Nephron progenitor cell (in vitro differentiated cells): ENCODE measurements around the gene COA1.

Source experiments
- DNase-seq: peaks from one replicate; pipeline ENCODE4 v3.0.0; 2021
- H3K27ac Mint-ChIP-seq: 2 replicates; pipeline ENCODE4 v1.8.0; 2021; ENCODE audit warnings: mild to moderate bottlenecking, moderate library complexity, mixed read lengths
- H3K27me3 Mint-ChIP-seq: 2 replicates; pipeline ENCODE4 v1.8.0; 2021; ENCODE audit warnings: mild to moderate bottlenecking, low read depth, mixed read lengths; ENCODE audit not compliant: poor library complexity
- H3K36me3 Mint-ChIP-seq: 2 replicates; pipeline ENCODE4 v1.8.0; 2021; ENCODE audit warnings: low read depth, mixed read lengths
- H3K4me1 Mint-ChIP-seq: 2 replicates; pipeline ENCODE4 v1.8.0; 2021; ENCODE audit warnings: mixed read lengths
- H3K4me3 Mint-ChIP-seq: 2 replicates; pipeline ENCODE4 v1.8.0; 2021; ENCODE audit warnings: mild to moderate bottlenecking, moderate library complexity, mixed read lengths
- H3K9me3 Mint-ChIP-seq: 2 replicates; pipeline ENCODE4 v1.8.0; 2021; ENCODE audit warnings: mild to moderate bottlenecking, moderate library complexity, mixed read lengths
- CTCF ChIP-seq: fragments of 200-600 bp; sonication (generic); IDR thresholded peaks from 2 replicates; pipeline ENCODE4 v1.5.0; 2021; ENCODE audit warnings: antibody characterized with exemption

Gene COA1

GRCh38 chr7:43647339-43647672 is 82.0 kb downstream of the COA1 start:
- Mint-ChIP-seq H3K4me1 (peaks cover 23% of the 10 kb centered on the region), H3K9me3 (no peaks in the 10 kb centered on the region), H3K4me3 (no peak overlapping the region), H3K27me3 (peaks cover 3% of the 10 kb centered on the region), H3K36me3 (peaks cover 56% of the 10 kb centered on the region), H3K27ac (peak overlapping the region; percentile 83)
- DNase-seq = no peak
- no peak for TF ChIP-seq CTCF

GRCh38 chr7:43646603-43647338 is 82.6 kb downstream of the COA1 start:
- Mint-ChIP-seq H3K27ac (peak overlapping the region; percentile 83), H3K4me1 (peaks cover 21% of the 10 kb centered on the region), H3K9me3 (no peaks in the 10 kb centered on the region), H3K27me3 (peaks cover 3% of the 10 kb centered on the region), H3K36me3 (peaks cover 51% of the 10 kb centered on the region), H3K4me3 (no peak overlapping the region)
- no peak for DNase-seq
- no peak for TF ChIP-seq CTCF

DNA sequence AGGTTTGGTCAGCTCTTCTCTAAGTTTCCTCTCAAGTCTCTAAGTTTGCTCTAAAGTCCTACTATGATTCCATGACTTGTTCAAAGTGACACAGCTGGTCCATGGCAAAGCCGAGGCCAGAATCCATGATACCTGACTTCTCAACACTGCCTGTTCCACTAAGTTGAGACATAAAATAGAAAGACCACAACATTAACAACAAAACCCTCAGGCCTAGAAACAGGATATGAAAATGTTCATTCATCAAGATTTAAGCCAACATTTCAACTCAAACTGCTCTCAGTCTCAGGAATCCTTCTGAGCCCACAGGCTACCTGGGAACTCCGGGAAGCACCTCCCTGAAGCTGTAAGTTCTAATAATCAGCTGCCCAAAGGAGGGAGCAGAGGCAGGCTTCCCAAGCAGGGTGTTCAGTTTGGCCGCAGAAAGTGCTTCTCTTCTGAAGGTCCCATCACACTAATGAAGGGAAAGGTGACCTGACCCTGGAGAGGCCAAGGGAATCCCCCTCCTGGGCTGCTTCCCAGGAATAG is 83.6 kb downstream of the COA1 start:
- peaks cover 3% of the 10 kb centered on the region for H3K27me3 Mint-ChIP-seq
- DNase-seq = no peak
- H3K4me1 Mint-ChIP-seq = peaks cover 13% of the 10 kb centered on the region
- H3K36me3 Mint-ChIP-seq = peaks cover 48% of the 10 kb centered on the region
- H3K4me3 Mint-ChIP-seq = no peak overlapping the region
- no peak for TF ChIP-seq CTCF
- H3K27ac Mint-ChIP-seq = peak overlapping the region; percentile 85
- H3K9me3 Mint-ChIP-seq = no peaks in the 10 kb centered on the region

DNA sequence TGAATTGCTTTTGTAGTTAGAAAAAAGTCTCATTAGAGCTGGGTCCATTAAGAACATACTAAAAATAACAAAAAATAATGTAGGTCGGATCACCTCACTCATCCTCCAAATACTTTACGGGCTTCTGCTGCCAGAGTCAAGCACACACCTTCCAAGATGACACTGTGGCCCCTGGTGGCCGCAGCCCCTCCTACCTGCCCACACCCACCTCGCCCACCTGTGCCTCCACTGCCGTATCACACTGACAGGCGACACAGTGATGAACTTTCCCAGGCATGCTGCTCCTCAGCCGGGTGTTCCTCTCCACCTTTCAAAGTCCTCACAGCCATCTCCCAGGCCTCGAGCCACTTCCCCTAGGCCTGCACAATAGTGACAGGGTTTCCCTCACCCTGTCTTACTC is 85.5 kb downstream of the COA1 start:
- H3K27ac Mint-ChIP-seq = peak overlapping the region; percentile 60
- H3K36me3 Mint-ChIP-seq = peaks cover 59% of the 10 kb centered on the region
- H3K4me3 Mint-ChIP-seq = no peak overlapping the region
- no peak for TF ChIP-seq CTCF
- no peaks in the 10 kb centered on the region for H3K4me1 Mint-ChIP-seq
- no peak for DNase-seq
- peaks cover 3% of the 10 kb centered on the region for H3K27me3 Mint-ChIP-seq
- H3K9me3 Mint-ChIP-seq = no peaks in the 10 kb centered on the region

- no peak for TF ChIP-seq CTCF
- Mint-ChIP-seq H3K4me3 (no peak overlapping the region), H3K27me3 (peaks cover 3% of the 10 kb centered on the region), H3K4me1 (no peaks in the 10 kb centered on the region), H3K27ac (peak overlapping the region; percentile 17), H3K9me3 (no peaks in the 10 kb centered on the region), H3K36me3 (peaks cover 63% of the 10 kb centered on the region)
- no peak for DNase-seq
Observed at GRCh38 chr7:43642897-43643630, 86.3 kb downstream of the COA1 start.
